ENCODE results near the gene PPP2R2C.

The PPP2R2C gene

DNA sequence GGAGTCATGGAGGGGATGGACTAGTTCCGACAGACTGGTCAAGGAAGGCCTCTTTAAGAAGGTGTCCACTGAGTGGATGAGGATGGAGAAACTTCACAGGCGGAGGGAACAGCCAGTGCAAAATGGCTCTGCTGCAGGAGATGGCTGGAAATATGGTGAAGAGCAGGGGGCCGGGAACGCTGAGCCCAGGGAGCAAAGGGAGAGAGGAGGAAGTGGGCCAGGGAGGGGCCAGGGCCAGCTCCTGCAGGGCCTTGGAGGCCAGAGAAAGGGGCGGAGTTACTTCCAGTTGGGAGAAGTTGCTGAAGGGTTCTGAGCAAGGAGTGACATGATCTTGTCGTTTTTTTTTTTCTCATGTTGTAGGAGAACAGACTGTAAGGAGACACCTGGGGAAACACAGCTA, 108.3 kb downstream of the PPP2R2C start:
- no peak for DNase-seq (ENCODE audit: low read depth)

DNA sequence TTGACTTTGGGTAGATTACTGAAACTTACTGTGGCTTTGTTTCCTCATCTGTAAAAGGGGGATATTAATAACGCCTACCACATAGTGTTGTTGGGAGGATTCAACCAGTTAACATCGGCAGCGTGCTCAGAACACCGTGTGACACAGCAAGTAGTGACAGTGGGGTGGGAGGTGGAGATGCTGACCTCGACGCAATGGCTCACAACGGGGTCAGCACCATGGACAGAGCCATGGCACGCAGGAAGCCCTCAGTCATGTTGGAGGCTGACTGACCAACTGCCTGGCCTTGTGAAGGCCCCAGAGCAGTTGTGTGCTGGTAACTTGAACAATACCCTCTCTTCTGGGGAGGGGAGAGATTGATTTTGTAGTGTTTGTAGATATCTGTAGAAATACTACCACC, 109.5 kb downstream of the PPP2R2C start:
- DNase-seq (ENCODE audit: low read depth), result no peak

DNA sequence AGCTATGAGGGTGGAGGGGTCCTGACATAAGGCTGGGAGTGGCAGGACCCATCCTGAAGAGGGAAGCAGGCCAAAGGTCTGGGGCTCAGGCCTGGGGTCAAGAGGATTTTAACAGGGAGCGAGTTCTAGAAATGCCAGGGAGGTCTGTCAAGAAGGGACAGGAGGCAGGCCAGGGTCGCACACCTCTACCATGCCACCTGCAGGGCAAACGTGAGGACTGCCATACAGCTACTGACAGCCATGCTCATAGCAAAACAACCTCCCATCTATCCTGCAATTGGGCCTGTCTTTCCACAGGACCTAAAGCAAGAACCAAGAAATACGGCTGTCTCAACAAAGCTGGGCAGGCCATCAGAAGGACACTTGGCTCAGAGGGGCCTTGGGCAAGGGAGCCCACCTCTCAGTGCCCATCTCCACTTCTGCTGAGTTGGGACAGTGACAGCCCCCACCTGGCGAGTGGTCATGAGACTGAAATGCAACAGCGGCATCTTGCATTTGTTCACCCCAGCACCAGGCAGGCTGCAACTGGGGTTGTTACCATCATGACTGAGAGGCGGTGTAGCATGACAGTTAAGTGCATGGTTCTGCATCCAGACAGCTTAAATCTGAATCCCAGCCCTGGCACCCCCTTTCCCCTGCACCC, 110.0 kb downstream of the PPP2R2C start:
- no peak for DNase-seq (ENCODE audit: low read depth)

DNA sequence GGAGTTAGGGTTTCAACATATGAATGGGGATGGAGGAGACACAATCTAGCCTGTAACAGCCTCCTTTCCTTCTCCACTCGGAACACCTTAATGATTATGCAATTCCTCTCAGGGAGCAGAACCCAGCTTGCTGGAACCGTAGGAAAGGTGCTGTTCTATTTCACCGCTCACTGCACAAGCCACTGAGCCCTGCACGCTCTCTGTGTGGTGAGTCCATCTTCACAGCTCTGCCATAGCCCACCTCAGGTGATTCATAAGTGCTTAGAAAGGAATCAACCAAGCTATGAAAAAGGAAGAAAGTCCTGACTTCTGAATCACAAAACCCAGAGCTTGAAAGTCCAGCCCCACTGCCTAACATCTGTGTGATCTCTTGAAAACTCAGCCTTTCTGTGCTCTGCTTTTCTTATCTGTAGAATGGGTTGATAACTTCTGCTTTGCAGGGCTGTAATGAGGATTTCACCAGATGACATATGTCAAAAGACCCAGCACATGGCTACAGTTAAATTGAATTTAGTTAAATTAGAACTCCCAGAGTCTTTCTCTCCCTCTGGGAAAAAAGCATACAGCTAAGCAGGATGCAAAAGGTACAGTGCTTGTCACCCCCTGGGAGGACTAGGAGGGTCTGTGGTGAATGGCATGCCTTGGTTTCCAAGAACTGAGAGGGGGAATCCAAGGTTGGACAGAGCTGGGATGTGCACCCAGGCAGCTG, 111.2 kb downstream of the PPP2R2C start:
- DNase-seq (ENCODE audit: low read depth), result no peak

DNA sequence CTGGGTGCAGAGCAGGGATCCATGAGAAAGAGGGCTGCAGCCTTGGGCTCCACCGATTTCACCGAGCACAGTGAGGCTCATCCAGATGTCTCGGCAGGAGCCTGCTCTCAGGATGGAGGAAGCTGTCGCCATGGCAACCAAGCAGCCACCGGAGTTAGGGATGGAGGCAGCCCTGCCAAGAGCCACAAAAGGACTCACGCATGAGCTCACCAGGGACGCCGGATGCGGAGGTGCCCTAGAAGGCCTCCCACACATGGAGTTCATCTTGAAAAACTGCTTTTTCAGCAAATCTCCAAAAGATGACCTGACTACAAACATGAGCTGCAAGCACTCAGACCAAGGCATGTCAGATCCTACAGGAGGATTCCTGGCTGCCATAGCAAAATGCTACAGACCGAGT, 112.0 kb downstream of the PPP2R2C start:
- DNase-seq (ENCODE audit: low read depth), result no peak

DNA sequence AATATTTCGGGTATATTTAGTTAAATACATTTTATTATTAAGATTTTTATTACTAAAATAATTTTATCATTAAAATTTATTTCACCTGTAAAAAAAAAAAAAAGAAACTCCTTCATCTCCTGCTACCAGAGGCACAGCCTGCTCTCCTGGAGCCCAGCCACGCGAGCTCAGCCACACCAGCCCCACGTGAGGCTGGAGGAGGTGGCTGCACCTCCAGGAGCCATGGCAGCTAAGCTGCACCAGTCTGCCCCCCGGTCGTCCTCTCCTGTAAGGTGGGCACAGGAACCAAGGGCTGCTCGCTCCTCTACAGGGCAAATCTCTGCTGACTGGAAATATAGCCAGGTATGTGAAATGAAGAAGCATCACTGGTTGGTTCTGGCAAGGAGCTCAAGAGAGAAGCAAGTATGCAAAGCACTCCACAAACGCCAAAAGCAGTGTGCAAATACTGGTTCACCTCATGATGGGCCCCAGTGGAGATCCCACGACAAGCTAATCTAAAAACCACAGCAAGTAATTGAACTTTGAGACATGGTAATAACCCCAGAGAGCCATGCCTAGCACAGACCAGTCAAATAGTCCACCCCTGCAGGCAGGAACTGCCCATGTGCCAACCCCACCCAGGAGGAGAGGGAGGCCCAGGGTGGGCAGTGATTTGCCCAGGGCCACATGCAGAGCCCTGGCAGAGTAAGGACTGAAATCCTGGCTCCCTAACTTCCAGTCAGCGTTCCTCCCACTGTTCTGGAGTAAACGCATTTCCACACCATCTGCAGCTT, 112.7 kb downstream of the PPP2R2C start:
- no peak for DNase-seq (ENCODE audit: low read depth)

DNA sequence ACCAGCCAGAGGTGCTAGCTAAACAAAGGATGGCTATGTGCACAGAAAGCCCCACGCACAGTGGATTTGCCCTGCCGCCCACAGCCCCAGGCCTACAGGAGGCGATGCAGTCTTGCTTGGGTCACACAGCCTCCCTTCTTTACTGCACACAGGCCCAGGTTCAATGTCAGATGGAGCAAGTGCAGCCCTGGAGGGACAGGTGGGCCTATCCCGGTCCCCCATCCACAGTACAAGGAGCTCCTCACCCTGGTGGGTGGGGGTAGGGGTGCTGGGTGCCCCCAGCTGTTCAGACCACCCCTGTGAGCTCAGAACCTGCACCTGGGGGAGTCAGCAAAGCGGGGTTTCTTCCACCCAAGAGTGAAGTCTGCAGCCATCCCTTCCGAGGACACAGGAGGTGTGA, 114.9 kb downstream of the PPP2R2C start:
- DNase-seq (ENCODE audit: low read depth), result no peak

DNA sequence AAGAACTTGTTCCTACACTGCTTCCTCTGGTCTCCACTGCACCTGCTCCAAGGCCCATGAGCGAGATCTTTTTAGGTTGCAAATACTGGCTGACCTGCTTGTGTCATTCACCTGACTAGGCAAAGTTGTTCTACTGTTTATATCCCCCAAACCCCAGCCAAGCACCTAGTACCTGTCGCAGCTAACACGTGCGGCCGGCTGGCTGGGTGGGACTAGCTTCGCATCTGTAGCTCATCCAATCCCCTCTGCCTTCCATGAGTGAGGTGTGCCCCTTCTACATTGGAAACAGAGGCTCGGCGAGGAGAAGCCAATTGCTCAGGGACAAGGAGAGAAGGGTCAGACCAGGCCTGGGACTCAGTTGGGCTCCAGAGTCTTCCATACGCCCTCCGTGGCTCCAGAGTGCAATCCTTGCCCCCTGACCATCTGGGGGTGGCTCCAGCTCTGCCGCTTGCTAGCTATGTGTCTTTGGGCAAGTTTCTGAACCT, 116.3 kb downstream of the PPP2R2C start:
- no peak for DNase-seq (ENCODE audit: low read depth)

DNA sequence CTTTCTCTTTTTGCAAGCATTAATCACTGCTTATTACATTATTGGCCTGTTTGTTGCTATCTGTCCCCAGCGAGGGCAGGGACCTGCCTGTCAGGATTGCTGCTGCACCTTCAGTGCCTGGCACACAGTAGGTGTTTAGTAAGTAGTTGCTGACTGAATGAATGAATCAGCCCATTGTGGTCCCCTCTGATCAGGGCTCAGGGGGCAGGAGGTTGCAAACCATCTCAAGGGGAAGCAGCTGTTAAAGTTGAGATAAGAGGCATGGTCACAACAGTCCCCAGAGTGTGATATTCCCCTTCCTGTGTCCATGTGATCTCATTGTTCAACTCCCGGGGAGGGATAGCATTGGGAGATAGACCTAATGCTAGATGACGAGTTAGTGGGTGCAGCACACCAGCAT, 117.4 kb downstream of the PPP2R2C start:
- no peak for DNase-seq (ENCODE audit: low read depth)

DNA sequence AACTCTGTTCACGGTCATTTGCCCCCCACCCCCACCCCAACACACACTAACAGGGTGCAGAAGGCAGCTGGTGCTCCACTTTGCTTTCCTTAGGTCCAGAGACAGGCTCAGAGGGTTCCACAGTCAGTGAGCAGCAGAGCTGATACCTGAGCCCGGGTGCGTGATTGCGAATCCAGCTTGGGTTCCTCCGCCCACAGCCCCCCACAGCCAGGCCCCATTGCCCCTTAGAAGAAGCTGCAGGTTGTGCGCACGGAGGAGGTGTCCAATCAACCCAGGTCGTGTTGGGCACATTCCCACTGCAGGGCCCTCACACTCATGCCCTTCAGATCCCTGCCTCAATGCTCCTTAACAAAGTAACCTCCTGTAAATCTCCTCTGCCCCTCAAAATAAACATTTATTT, 117.8 kb downstream of the PPP2R2C start:
- DNase-seq (ENCODE audit: low read depth), result no peak

DNA sequence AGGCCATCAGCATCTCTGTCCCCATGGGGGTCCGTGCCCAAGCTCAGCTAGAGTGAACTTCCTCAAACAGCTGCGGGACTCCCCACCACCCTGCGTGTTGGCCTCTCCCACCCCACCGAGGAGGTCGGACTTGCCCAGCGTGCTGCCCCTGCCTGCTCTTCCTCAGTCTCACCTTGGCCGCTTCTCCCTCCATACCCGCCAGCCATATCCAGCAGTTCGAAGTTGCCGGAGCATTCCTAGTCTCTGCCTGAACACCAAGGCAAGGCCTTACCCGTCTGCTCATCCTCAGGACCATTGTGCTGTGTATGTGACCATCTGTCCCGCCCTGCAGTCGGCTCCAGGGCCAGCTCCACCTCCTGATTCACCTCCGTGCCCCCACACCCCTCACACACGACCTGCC, 118.3 kb downstream of the PPP2R2C start:
- DNase-seq (ENCODE audit: low read depth), result no peak

DNA sequence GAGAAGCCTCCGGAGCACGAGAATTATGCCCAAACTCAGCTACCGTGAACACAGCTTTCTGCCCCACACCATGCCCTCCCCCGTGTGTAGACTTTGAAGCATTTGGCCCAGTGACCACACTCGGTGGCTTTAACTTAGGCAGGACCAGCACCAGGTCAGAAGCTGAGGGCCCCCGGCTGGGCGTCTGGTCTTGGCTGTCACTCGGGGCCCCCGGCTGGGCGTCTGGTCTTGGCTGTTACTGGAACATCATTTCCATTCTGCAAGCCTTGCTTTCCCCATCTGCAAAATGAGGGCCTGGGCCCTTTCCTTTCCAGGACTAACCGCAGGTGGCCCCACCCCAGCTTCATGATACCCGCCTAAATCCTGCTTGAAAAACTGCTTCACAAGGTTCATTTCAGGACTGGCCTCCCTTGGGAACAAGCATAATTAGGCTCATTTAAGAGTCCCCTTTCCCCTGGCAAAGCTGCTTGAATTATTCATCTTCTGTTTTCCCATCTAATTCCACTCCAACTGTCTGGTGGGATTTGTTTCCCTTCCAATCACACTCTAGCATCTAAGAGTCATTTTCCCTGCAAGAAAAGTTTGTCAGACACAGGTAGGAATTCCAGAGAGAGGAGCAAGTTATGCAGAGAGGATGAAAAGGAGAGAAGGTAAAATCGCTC, 120.3 kb downstream of the PPP2R2C start:
- no peak for DNase-seq (ENCODE audit: low read depth)

DNA sequence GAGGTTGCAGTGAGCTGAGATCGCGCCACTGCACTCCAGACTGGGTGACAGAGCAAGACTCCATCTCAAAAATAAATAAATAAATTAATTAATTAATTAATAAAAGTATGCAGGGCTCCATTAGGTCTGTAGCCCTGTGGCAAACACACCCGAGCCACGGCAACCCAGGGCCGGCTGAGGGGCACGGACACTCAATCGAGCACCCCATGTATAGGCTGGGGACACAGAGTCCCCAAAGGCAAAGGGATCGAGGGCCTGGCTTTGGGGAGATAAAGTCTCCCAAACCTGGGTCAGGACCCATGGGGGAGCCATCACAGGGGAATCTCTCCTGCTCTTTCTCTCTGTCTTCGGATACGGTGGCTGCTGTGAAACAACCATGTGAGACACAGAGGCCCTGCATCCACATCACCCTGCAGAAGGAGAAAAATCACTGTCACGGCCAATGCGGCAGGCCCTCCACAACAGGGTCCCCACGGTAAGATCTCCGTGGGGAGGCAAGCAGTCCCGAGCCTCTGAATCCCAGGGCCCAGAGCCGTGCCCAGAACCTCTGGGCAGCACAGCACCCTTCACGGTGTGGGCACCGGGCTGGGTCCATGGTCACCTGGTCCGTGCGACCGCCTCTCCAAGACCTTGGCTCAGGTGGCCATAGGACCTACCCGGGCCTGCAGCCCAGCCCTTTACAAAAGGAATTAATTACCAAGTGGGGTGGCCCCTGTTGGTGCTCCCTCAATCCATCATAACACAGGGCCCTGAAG, 121.0 kb downstream of the PPP2R2C start:
- DNase-seq (ENCODE audit: low read depth), result no peak

DNA sequence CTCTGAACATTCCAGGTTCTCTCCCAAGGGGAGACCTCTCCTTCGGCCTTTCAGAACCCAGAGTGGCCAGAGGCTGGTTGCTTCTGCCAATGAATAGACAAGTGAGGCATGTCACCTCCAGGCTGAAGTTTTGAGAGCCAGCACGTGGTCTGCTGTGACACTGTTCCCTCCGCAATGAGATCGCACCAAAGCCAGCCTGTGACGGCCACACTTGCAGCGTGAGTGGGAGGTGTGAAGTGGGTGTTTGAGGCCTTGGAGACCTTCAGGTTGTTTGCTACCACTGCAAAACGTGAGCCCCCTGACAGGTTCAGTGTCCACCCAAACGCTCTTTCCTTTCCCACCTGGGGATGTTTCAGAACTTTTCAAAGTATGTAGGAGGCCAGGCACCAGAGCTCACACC, 121.8 kb downstream of the PPP2R2C start:
- DNase-seq (ENCODE audit: low read depth), result no peak

DNA sequence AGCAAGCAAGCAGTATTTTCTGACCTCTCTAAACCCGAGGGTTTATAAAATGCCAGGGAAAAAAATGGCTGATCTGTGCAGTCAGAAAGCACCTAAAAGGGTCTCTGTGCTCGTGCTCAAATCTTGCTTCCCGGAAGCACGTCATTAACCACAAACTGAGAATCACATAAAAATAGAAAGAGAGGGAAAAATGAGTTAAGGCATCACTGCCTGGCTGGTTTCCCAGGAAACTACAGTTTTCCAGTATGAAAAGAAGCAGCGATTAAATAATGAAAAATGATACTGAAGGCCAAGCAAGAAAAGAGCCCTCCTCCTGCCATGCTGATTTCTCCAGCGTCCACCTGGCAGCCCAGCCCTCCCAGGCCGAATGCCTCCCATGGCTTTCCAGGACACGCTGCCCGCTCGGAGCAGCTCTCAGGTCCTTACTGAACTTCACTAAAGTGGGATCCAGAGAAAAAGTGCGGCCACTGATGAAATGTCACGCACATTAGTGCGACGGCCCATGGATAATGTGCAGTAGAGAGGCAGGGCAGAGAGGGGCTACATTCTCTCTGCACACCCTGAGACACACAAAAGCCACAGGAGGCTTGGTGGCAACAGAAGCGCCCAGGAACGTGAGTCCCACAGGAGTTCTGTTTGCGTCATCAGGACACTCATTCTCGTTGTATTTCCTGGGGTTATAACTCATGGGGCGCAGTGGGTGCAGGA, 122.4 kb downstream of the PPP2R2C start:
- no peak for DNase-seq (ENCODE audit: low read depth)

DNA sequence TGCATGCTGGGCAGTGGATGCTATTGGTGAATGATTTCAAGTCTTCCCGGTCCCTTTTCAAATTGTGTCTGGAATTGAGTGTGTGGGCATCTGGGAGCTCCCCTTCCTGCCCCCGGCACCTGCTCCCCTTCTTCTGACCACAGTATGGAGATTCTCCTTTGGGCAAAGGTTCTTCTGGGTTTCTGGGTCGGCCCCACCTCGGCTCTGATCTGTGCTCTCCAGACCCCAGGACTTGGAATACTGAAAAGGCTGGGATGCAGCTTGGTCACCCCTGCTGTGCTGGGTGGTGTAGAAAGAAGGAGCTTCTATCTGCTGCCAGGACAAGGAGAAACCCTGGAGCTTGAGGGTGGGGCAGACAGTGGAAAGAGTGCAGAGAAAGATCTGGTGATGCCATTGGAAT, 124.0 kb downstream of the PPP2R2C start:
- no peak for DNase-seq (ENCODE audit: low read depth)

DNA sequence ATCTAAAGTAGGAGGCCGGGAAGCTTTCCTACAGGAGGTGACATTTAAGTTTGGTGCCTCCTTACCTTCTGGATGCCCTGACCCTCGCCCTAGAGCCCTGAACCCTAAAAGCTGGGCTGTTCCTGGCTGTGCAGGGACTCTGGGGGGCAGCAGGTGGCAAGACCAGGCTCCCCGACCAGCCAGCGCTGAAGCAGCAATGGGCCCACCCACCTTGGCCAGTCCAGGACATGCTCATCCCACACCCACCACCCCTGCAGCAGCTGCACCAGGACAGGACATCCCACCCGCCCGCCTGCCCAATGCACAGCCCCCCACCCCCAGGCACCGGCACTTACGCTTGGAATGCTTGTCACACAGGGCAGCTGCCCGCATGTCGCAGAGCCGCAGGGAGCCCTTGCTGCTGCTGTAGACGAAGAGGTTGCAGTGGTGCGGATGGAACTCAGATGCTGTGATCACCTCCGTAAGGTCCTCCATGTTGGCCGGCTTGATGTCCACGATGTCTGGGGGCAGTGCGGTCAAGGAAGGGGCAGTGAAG, 124.8 kb downstream of the PPP2R2C start:
- no peak for DNase-seq (ENCODE audit: low read depth)

DNA sequence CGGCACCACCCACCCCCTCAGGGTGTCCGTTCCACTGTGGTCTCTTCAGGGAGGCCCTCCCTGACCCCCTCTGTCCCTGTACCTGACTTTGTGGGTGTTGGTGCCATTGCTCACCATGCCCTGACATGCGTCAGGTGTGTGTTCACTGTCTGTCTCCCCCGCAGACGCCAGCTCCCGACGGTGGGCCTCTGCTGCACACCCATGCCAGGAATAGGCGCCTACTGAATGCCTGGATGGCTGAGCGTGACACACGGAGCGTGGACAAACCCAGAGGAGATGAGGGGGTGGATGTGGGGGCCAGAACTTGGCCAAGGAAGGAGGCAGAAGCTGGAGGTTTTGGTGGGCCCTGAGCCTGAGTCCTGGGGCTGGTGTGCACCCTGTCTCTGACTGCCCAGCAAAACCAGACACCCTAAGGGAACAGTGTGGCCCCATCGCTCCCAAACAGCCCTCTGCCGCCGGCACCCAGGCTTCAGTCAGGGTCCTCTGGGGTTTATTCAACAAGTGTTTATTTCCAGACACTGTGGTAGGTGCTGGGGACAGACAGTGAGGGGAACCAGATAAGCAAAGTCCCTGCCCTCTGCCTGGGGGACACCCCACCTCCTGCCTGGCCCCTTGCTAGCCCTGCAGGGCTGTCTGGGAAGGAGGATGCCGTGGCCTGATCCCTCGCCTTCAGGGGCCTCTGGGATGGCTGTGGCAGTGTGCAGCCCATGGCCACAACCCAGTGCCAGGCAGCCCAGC, 125.9 kb downstream of the PPP2R2C start:
- DNase-seq (ENCODE audit: low read depth), result no peak

DNA sequence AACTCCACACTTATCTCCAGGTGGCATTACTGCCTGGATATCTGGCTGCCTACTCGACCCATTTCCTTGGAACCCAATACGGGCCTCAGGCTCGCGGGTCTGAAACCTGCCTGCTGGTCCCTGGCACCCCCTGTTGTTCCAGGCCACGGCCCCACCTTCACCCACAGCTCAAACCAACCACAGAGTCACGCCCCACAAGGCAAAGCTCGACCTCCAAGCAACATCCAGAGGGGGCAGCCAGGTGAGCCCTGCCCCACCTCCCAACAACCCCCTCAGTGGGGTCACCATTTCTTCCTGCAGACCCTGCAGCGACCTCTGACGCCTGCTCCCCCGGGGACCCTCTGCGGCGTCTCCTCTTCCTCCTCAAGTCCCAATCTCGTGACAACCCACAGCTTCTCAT, 126.5 kb downstream of the PPP2R2C start:
- DNase-seq (ENCODE audit: low read depth), result no peak
